Activated B cell treated with CpG ODN at 0.5 μM for 24 hours (primary cell): ENCODE data around the gene PRKG2. TPM values are rescaled to one million over a fixed set of nuclear protein-coding genes. Genes with fewer than 3 reads are reported as not detected.

Experiments used
- ATAC-seq: fragments of 200-7000 bp; cut with Tn5 transposase; one replicate; pipeline ENCODE4 v1.10.0; 2021; ENCODE audit warnings: low read depth, mild to moderate bottlenecking, moderate library complexity
- CTCF ChIA-PET: fragments of 350-600 bp; sonication (Branson Sonifier 250); formaldehyde crosslinking; loops from one replicate; lab custom pipeline; 2021; ENCODE audit warnings: antibody characterized with exemption; lab: Charles Lee
- POLR2A ChIA-PET: fragments of 350-600 bp; sonication (Branson Sonifier 250); formaldehyde crosslinking; loops from one replicate; lab custom pipeline; 2021; ENCODE audit warnings: antibody characterized with exemption; lab: Charles Lee
- DNase-seq: peaks from one replicate; pipeline ENCODE4 v3.0.0; 2022
- H3K27ac Mint-ChIP-seq: one replicate; pipeline ENCODE4 v1.8.0; 2020; ENCODE audit warnings: mixed read lengths
- H3K27me3 Mint-ChIP-seq: one replicate; pipeline ENCODE4 v1.8.0; 2021; ENCODE audit warnings: mixed read lengths
- H3K36me3 Mint-ChIP-seq: one replicate; pipeline ENCODE4 v1.8.0; 2021; ENCODE audit warnings: low read depth, mixed read lengths
- H3K4me1 Mint-ChIP-seq: one replicate; pipeline ENCODE4 v1.8.0; 2021; ENCODE audit warnings: mixed read lengths
- H3K4me3 Mint-ChIP-seq: one replicate; pipeline ENCODE4 v1.8.0; 2020; ENCODE audit warnings: mild to moderate bottlenecking, mixed read lengths
- H3K9me3 Mint-ChIP-seq: one replicate; pipeline ENCODE4 v1.8.0; 2020; ENCODE audit warnings: mixed read lengths
- CTCF ChIP-seq: fragments of 200-600 bp; IDR thresholded peaks from one replicate; pipeline ENCODE4 v1.8.0; 2022; ENCODE audit warnings: antibody characterized with exemption, mild to moderate bottlenecking
- intact Hi-C: fragments of 100-400 bp; cut with micrococcal nuclease; formaldehyde crosslinking; loops from one replicate; pipeline ENCODE4 v1.15.1; 2024
- total RNA-seq: library from RNA; stranded (reverse); gene quantifications from 2 replicates; pipeline ENCODE4 v1.2.3, GENCODE V29; 2022

Gene PRKG2
- total RNA-seq, 1 donor from 2014 or later = 0.35 TPM

GRCh38 chr4:81257021-81257420 lies 42.0 kb upstream of the PRKG2 start:
- no peak for ATAC-seq
- DNase-seq = no peak
- intact Hi-C loops = no loop called here
- Mint-ChIP-seq H3K4me3 (no peak overlapping the region), H3K27ac (no peak overlapping the region), H3K27me3 (peaks cover 3% of the 10 kb centered on the region), H3K36me3 (no peaks in the 10 kb centered on the region), H3K4me1 (no peaks in the 10 kb centered on the region), H3K9me3 (no peaks in the 10 kb centered on the region)
- TF ChIP-seq CTCF = no peak
- ChIA-PET POLR2A (no interaction called here), CTCF (no interaction called here)

GRCh38 chr4:81256059-81256970 lies 41.3 kb upstream of the PRKG2 start:
- Mint-ChIP-seq H3K27ac (no peak overlapping the region), H3K27me3 (peaks cover 3% of the 10 kb centered on the region), H3K4me3 (no peak overlapping the region), H3K4me1 (no peaks in the 10 kb centered on the region), H3K36me3 (no peaks in the 10 kb centered on the region), H3K9me3 (no peaks in the 10 kb centered on the region)
- no peak for TF ChIP-seq CTCF
- POLR2A ChIA-PET = no interaction called here
- DNase-seq (no peak), ATAC-seq (no peak)
- CTCF ChIA-PET = no interaction called here
- intact Hi-C loops = no loop called here

- POLR2A ChIA-PET = no interaction called here
- H3K27ac Mint-ChIP-seq = no peak overlapping the region
- no peak for TF ChIP-seq CTCF
- ATAC-seq = no peak
- no peaks in the 10 kb centered on the region for H3K4me1 Mint-ChIP-seq
- peaks cover 2% of the 10 kb centered on the region for H3K9me3 Mint-ChIP-seq
- no peak overlapping the region for H3K4me3 Mint-ChIP-seq
- H3K27me3 Mint-ChIP-seq = peaks cover 3% of the 10 kb centered on the region
- CTCF ChIA-PET = no interaction called here
- intact Hi-C loops = no loop called here
- H3K36me3 Mint-ChIP-seq = no peaks in the 10 kb centered on the region
- no peak for DNase-seq
Observed at GRCh38 chr4:81255524-81255923, 40.5 kb upstream of the PRKG2 start.

GRCh38 chr4:81250430-81250829 lies 35.4 kb upstream of the PRKG2 start:
- Mint-ChIP-seq H3K4me3 (no peak overlapping the region), H3K27me3 (peaks cover 7% of the 10 kb centered on the region), H3K36me3 (no peaks in the 10 kb centered on the region), H3K4me1 (no peaks in the 10 kb centered on the region), H3K27ac (no peak overlapping the region), H3K9me3 (peaks cover 2% of the 10 kb centered on the region)
- POLR2A ChIA-PET = no interaction called here
- no peak for TF ChIP-seq CTCF
- CTCF ChIA-PET = no interaction called here
- ATAC-seq = no peak
- intact Hi-C loops = no loop called here
- DNase-seq = no peak

GRCh38 chr4:81245218-81246009 lies 30.4 kb upstream of the PRKG2 start:
- H3K36me3 Mint-ChIP-seq = no peaks in the 10 kb centered on the region
- H3K27ac Mint-ChIP-seq = no peak overlapping the region
- no peaks in the 10 kb centered on the region for H3K9me3 Mint-ChIP-seq
- peaks cover 4% of the 10 kb centered on the region for H3K27me3 Mint-ChIP-seq
- TF ChIP-seq CTCF = no peak
- no peak for ATAC-seq
- ChIA-PET POLR2A (no interaction called here), CTCF (no interaction called here)
- intact Hi-C loops = no loop called here
- H3K4me3 Mint-ChIP-seq = no peak overlapping the region
- H3K4me1 Mint-ChIP-seq = no peaks in the 10 kb centered on the region
- no peak for DNase-seq
